NCI-H1092 (cell line): ENCODE data around the gene FIBCD1.
"Not testable (repeated sequence)": the region's sequence is repeated elsewhere in the genome, so short reads cannot be mapped to it uniquely, and the experiment has no call there.

ENCODE experiments used
- DNase-seq: peaks from one replicate; lab custom pipeline; 2025; lab: John Stamatoyannopoulos, UW

The FIBCD1 gene

GRCh38 chr9:130921989-130922892 lies 16.8 kb downstream of the FIBCD1 start:
- DNase-seq, result no peak

DNA sequence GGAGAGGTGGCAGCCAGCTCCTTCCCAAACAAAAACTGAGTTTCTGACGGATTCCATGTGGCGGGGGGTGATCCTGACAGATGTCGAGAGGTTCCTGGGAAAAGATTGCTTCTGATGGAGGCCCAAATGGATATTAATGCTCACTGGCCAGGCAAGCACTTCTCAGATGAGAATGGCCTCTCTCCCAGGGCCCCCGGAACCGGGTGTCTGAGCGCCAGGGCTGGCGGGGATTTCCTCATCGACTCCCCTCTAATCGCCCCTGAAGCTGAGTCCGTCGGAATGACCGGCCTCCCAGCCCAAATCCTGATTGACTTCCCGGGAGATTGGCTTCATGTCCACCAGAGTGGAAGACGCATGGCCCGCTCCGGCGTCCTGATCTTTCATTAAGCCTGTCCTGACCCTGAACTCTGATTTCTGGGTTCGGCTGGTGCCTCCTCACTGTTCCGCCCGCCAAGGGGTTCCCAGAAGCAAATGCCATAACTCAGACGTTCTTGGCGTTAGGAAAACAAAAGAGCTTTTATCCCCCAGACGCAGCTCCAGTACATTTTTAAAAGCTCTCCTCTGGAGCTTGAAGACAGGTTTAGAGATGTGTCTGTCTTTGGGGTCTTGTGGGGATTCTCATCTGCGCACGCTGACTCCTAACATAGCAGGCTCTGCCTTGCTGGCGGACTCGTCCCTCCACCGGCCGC lies 17.6 kb downstream of the FIBCD1 start:
- DNase-seq, result no peak

GRCh38 chr9:130920762-130921299 lies 18.2 kb downstream of the FIBCD1 start:
- DNase-seq, result no peak

DNA sequence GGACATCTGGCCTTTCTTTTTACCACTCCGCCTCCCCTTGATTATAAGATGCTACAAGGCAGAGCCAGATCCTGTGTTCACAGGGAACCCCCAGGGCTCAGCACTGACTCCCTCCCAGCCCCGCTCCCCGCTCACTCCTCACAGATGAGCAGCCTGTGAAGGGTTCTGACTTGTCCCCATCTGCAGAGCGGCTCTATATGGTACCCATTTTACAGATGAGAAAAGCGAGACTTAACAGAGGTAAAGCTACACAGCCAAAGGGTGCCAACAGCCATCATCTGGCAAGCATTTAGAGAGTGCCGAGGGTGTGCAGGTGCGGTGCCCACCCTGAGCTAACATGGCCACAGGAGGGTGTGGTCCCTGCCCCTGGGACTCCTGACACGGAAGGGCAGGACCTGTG lies 18.8 kb downstream of the FIBCD1 start:
- DNase-seq, result no peak

DNA sequence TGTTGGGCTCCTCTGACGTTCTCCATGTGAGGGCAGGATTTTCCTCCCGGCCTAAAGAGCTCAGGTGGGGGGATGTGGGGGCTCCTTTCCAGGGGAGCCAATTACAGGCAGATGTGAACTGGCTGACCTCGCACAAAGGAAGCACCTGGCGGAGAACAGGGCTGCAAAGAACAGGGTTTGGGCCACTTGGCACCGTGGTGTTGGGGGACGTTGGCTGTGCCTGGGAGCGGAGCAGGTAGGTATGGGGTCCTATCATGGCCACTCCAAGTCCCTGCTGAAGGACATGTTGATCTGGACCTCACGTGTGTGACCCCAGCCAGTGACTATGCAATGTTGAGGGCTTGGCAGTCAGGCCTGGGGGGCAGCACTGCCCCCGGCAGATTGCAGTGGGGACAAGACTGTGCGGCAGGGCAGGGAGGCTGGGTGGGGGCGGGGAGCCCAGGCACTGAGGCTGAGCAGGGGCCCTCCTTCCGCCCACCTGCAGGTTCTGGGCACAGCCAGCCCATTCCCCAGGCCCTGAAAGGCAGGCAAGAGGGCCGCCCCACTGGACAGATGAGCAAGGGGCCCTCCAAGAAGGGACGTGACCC lies 19.4 kb downstream of the FIBCD1 start:
- no peak for DNase-seq

DNA sequence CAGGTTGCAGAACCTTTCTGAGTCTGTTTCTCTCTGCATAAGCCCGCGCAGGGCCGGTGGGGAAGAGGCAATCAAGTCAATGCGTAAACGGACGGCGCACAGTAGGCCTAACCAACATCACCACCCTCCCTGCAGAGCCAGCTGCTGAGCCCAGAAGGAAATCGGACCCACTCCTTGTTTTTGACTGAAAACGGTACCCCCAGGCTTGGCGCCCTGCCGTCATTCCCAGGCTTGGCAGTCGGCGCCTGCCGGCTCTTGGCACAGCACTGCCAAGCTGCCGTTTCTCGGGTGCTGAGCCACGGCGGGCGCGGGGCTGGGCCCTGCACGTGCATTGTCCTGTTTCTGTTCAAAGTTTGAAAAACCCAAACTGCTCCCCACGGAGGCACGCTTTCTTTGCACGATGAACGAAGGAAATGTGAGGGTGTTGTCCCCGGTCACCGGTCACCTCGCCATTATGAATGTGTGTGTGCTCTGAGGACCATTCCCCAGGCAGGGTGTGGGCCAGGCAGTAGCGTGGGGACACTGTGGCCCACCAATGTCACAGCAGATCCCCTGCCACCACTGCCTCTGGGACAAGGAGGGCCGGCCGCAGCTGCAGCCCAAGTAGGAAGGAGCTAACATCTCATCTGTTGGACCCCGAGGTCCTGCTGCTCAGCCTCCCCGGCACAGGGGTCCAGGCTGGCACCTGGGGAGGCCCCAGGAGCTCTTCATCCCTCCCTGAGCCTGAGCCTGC lies 20.1 kb downstream of the FIBCD1 start:
- no peak for DNase-seq

GRCh38 chr9:130918101-130918825 lies 20.8 kb downstream of the FIBCD1 start:
- no peak for DNase-seq

GRCh38 chr9:130917168-130917960 lies 21.7 kb downstream of the FIBCD1 start:
- DNase-seq, result no peak

- DNase-seq, result no peak
Measured at GRCh38 chr9:130915096-130915447, 24.0 kb downstream of the FIBCD1 start.

DNA sequence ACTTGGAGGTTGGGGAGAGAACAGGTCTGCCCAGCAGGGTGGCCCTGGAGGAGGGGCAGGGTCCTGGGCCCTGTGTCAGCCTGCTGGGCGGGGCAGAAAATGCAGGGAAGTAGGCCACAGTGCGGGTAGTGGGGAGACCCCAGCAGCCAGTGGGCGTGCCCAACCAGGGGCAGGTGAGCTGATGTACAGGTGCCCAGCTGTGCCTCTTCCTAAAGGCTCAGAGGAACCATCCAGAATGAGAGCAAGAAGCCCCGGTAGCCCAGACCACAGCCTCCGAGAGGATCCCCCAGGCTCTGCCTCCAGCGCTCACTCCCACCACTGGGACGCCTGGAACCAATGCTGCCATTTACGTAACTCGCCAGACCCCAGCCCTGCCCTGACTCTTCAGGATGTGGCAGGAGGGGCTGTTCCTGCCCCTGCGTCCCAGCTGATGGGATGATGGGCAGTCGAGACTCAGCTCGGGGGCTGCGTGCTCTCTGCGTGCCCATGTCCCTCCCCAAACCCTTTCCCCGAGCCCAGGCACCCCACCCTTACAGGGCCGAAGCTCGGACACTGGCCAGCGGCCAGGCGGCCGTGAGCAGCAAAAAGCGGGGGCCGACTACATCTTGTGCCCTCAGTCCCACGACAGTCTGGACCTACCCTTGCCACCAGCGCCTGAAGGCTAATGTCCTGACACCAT lies 24.5 kb downstream of the FIBCD1 start:
- no peak for DNase-seq

GRCh38 chr9:130913599-130914416 lies 25.2 kb downstream of the FIBCD1 start:
- DNase-seq, result no peak

- no peak for DNase-seq
Measured at GRCh38 chr9:130912932-130913598, 26.0 kb downstream of the FIBCD1 start.

DNA sequence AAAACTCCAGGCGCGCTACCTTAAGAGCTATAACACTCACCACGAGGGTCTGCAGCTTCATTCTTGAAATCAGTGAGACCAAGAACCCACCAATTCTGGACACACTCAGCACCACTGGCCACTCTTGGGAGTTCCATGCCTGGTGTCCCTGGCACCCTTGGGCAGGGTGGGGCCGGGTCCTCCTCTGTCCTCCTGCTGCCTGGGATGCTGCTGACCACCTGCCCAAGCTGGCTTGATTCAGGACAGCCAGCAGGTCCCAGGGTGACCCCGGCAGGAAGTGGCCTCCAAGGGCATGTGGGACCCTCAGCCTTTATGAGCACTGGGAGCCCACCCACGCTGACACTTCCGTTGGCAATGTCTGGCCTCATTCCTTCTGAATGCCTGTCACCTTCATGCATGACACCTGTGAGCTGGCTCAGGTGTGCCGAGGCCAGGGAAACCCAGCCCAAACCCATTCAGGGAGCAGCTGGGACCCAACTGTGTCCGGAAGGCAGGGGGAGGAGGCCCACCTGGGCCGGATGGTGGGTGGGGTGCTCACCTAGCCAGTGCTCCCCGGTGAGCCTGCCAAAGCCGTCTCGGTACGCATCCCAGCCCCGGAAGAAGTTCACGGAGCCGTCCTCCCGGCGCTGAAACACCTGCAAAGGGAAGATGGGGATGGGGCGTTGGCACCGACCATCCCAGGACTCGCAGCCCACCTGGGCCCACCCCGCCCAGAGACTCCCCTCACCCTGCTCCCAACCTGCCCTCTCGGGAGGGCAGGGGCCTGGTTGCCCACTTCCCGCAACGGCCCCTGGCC lies 27.6 kb downstream of the FIBCD1 start:
- DNase-seq, result no peak

- DNase-seq, result not testable (repeated sequence)
Measured at GRCh38 chr9:130910670-130911069, 28.4 kb downstream of the FIBCD1 start.

DNA sequence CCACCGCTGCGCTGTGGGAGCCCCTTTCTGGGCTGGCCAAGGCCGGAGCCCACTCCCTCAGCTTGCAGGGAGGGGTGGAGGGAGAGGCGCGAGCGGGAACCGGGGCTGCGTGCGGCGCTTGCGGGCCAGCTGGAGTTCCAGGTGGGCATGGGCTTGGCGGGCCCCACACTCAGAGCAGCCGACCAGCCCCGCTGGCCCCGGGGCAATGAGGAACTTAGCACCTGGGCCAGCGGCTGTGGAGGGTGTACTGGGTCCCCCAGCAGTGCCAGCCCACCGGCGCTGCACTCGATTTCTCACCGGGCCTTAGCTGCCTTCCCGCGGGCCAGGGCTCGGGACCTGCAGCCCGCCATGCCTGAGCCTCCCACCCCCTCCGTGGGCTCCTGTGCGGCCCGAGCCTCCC lies 29.0 kb downstream of the FIBCD1 start:
- not testable (repeated sequence) for DNase-seq

GRCh38 chr9:130908878-130909355 lies 30.1 kb downstream of the FIBCD1 start:
- no peak for DNase-seq

- DNase-seq, result no peak
Measured at GRCh38 chr9:130908146-130908877, 30.7 kb downstream of the FIBCD1 start.
